ENCODE results near the gene SLC35B2.
"Not testable (repeated sequence)": the region's sequence is repeated elsewhere in the genome, so short reads cannot be mapped to it uniquely, and the experiment has no call there.

SLC35B2 gene

GRCh38 chr6:44237813-44238433 lies 19.4 kb downstream of the SLC35B2 start:
- H3K4me3 ChIP-seq (ENCODE audit: extremely low read depth, insufficient read depth, low read length, poor library complexity, severe bottlenecking) = peak overlapping the region; percentile 49
- peaks cover 16% of the 10 kb centered on the region for H3K4me1 ChIP-seq (ENCODE audit: control insufficient read depth, insufficient read depth, low read length, poor library complexity, severe bottlenecking)
- H3K27ac ChIP-seq (ENCODE audit: low read depth, low read length, severe bottlenecking) = peak overlapping the region; percentile 81
- H3K9me3 ChIP-seq (ENCODE audit: control insufficient read depth, low read length) = no peaks in the 10 kb centered on the region
- no peaks in the 10 kb centered on the region for H3K36me3 ChIP-seq (ENCODE audit: control insufficient read depth, insufficient read depth, low read length)
- 4 to 6% methylated on average over 20 to 42 of the region's 42 CpGs for WGBS, 2 experiments (ENCODE audit: insufficient coverage in 2 of 2)

- H3K9me3 ChIP-seq (ENCODE audit: control insufficient read depth, low read length) = no peaks in the 10 kb centered on the region
- peak overlapping the region; percentile 49 for H3K4me3 ChIP-seq (ENCODE audit: extremely low read depth, insufficient read depth, low read length, poor library complexity, severe bottlenecking)
- peak overlapping the region; percentile 81 for H3K27ac ChIP-seq (ENCODE audit: low read depth, low read length, severe bottlenecking)
- 56 to 60% methylated on average over 18 to 19 of the region's 22 CpGs for WGBS, 2 experiments (ENCODE audit: insufficient coverage in 2 of 2)
- H3K4me1 ChIP-seq (ENCODE audit: control insufficient read depth, insufficient read depth, low read length, poor library complexity, severe bottlenecking) = peaks cover 16% of the 10 kb centered on the region
- H3K36me3 ChIP-seq (ENCODE audit: control insufficient read depth, insufficient read depth, low read length) = peaks cover 1% of the 10 kb centered on the region
Measured at GRCh38 chr6:44237021-44237812, 20.1 kb downstream of the SLC35B2 start.

GRCh38 chr6:44235891-44236516 lies 21.3 kb downstream of the SLC35B2 start:
- Histone ChIP-seq H3K27ac (ENCODE audit: low read depth, low read length, severe bottlenecking) (no peak overlapping the region), H3K4me1 (ENCODE audit: control insufficient read depth, insufficient read depth, low read length, poor library complexity, severe bottlenecking) (peaks cover 16% of the 10 kb centered on the region), H3K36me3 (ENCODE audit: control insufficient read depth, insufficient read depth, low read length) (peaks cover 5% of the 10 kb centered on the region), H3K9me3 (ENCODE audit: control insufficient read depth, low read length) (no peaks in the 10 kb centered on the region), H3K4me3 (ENCODE audit: extremely low read depth, insufficient read depth, low read length, poor library complexity, severe bottlenecking) (no peak overlapping the region)
- 92 to 100% methylated on average over 1 to 5 of the region's 6 CpGs for whole genome bisulfite sequencing, 2 experiments (ENCODE audit: insufficient coverage in 2 of 2)

GRCh38 chr6:44235269-44235668 lies 22.1 kb downstream of the SLC35B2 start:
- Histone ChIP-seq H3K36me3 (ENCODE audit: control insufficient read depth, insufficient read depth, low read length) (peaks cover 5% of the 10 kb centered on the region), H3K4me3 (ENCODE audit: extremely low read depth, insufficient read depth, low read length, poor library complexity, severe bottlenecking) (no peak overlapping the region), H3K9me3 (ENCODE audit: control insufficient read depth, low read length) (no peaks in the 10 kb centered on the region), H3K27ac (ENCODE audit: low read depth, low read length, severe bottlenecking) (no peak overlapping the region), H3K4me1 (ENCODE audit: control insufficient read depth, insufficient read depth, low read length, poor library complexity, severe bottlenecking) (peaks cover 16% of the 10 kb centered on the region)
- WGBS, 2 experiments (ENCODE audit: insufficient coverage in 2 of 2) = 83 to 91% methylated on average over 5 of the region's 6 CpGs

GRCh38 chr6:44234101-44235025 lies 23.0 kb downstream of the SLC35B2 start:
- 36 to 42% methylated on average over 3 to 5 of the region's 5 CpGs for WGBS, 2 experiments (ENCODE audit: insufficient coverage in 2 of 2)
- Histone ChIP-seq H3K36me3 (ENCODE audit: control insufficient read depth, insufficient read depth, low read length) (peaks cover 13% of the 10 kb centered on the region), H3K4me3 (ENCODE audit: extremely low read depth, insufficient read depth, low read length, poor library complexity, severe bottlenecking) (no peak overlapping the region), H3K4me1 (ENCODE audit: control insufficient read depth, insufficient read depth, low read length, poor library complexity, severe bottlenecking) (peaks cover 16% of the 10 kb centered on the region), H3K27ac (ENCODE audit: low read depth, low read length, severe bottlenecking) (peak overlapping the region; percentile 70), H3K9me3 (ENCODE audit: control insufficient read depth, low read length) (no peaks in the 10 kb centered on the region)

GRCh38 chr6:44233567-44234100 lies 23.7 kb downstream of the SLC35B2 start:
- Histone ChIP-seq H3K36me3 (ENCODE audit: control insufficient read depth, insufficient read depth, low read length) (peaks cover 17% of the 10 kb centered on the region), H3K9me3 (ENCODE audit: control insufficient read depth, low read length) (no peaks in the 10 kb centered on the region), H3K4me3 (ENCODE audit: extremely low read depth, insufficient read depth, low read length, poor library complexity, severe bottlenecking) (no peak overlapping the region), H3K27ac (ENCODE audit: low read depth, low read length, severe bottlenecking) (no peak overlapping the region), H3K4me1 (ENCODE audit: control insufficient read depth, insufficient read depth, low read length, poor library complexity, severe bottlenecking) (peaks cover 16% of the 10 kb centered on the region)
- WGBS, 2 experiments (ENCODE audit: insufficient coverage in 2 of 2) = 85 to 92% methylated on average over 12 to 14 of the region's 14 CpGs

- Histone ChIP-seq H3K27ac (ENCODE audit: low read depth, low read length, severe bottlenecking) (no peak overlapping the region), H3K36me3 (ENCODE audit: control insufficient read depth, insufficient read depth, low read length) (peaks cover 17% of the 10 kb centered on the region), H3K4me3 (ENCODE audit: extremely low read depth, insufficient read depth, low read length, poor library complexity, severe bottlenecking) (no peak overlapping the region), H3K4me1 (ENCODE audit: control insufficient read depth, insufficient read depth, low read length, poor library complexity, severe bottlenecking) (peaks cover 16% of the 10 kb centered on the region), H3K9me3 (ENCODE audit: control insufficient read depth, low read length) (no peaks in the 10 kb centered on the region)
- 91% methylated on average over 10 to 15 of the region's 16 CpGs for WGBS, 2 experiments (ENCODE audit: insufficient coverage in 2 of 2)
Measured at GRCh38 chr6:44232676-44233566, 24.4 kb downstream of the SLC35B2 start.

GRCh38 chr6:44231426-44231825 lies 25.9 kb downstream of the SLC35B2 start:
- Histone ChIP-seq H3K4me1 (ENCODE audit: control insufficient read depth, insufficient read depth, low read length, poor library complexity, severe bottlenecking) (peaks cover 19% of the 10 kb centered on the region), H3K36me3 (ENCODE audit: control insufficient read depth, insufficient read depth, low read length) (peaks cover 17% of the 10 kb centered on the region)
- not testable (repeated sequence) for H3K9me3 ChIP-seq (ENCODE audit: control insufficient read depth, low read length); H3K4me3 ChIP-seq (ENCODE audit: extremely low read depth, insufficient read depth, low read length, poor library complexity, severe bottlenecking); H3K27ac ChIP-seq (ENCODE audit: low read depth, low read length, severe bottlenecking)
- WGBS, 2 experiments (ENCODE audit: insufficient coverage in 2 of 2) = 96 to 100% methylated on average over 7 of the region's 9 CpGs

GRCh38 chr6:44230034-44230675 lies 27.2 kb downstream of the SLC35B2 start:
- 91 to 95% methylated on average over 1 to 2 of the region's 10 CpGs for WGBS, 2 experiments (ENCODE audit: insufficient coverage in 2 of 2)
- peaks cover 21% of the 10 kb centered on the region for H3K4me1 ChIP-seq (ENCODE audit: control insufficient read depth, insufficient read depth, low read length, poor library complexity, severe bottlenecking)
- peaks cover 17% of the 10 kb centered on the region for H3K36me3 ChIP-seq (ENCODE audit: control insufficient read depth, insufficient read depth, low read length)
- no peak overlapping the region for H3K4me3 ChIP-seq (ENCODE audit: extremely low read depth, insufficient read depth, low read length, poor library complexity, severe bottlenecking)
- no peak overlapping the region for H3K27ac ChIP-seq (ENCODE audit: low read depth, low read length, severe bottlenecking)
- no peaks in the 10 kb centered on the region for H3K9me3 ChIP-seq (ENCODE audit: control insufficient read depth, low read length)
